ENCODE data around the gene IL31RA.

- TF ChIP-seq CTCF (IDR thresholded peaks at IDR 0.05): no peak
- no peak for TF ChIP-seq POLR2A (IDR thresholded peaks at IDR 0.05)
- TF ChIP-seq POLR2AphosphoS5 (IDR thresholded peaks at IDR 0.05): no peak
Observed at GRCh38 chr5:55848783-55849182, 2.4 kb upstream of the IL31RA start.

All from transverse colon (tissue), 4 donors.